Mucosa of stomach (tissue), 1 donor: Measurements from ENCODE around the gene SLC6A17.

ENCODE experiments used
- H3K27me3 ChIP-seq: one replicate; pipeline ENCODE4 v1.7.0; 2013; ENCODE audit warnings: mild to moderate bottlenecking, low read length; ENCODE audit not compliant: control insufficient read depth, insufficient read depth
- H3K36me3 ChIP-seq: one replicate; pipeline ENCODE4 v1.7.0; 2013; ENCODE audit warnings: low read length; ENCODE audit not compliant: control insufficient read depth, insufficient read depth
- H3K4me1 ChIP-seq: one replicate; pipeline ENCODE4 v1.7.0; 2013; ENCODE audit warnings: mild to moderate bottlenecking, low read length; ENCODE audit not compliant: control insufficient read depth, insufficient read depth
- H3K4me3 ChIP-seq: one replicate; pipeline ENCODE4 v1.7.0; 2013; ENCODE audit warnings: low read length
- H3K9ac ChIP-seq: one replicate; pipeline ENCODE4 v1.7.0; 2013; ENCODE audit warnings: mild to moderate bottlenecking, low read length, moderate library complexity
- H3K9me3 ChIP-seq: one replicate; pipeline ENCODE4 v1.7.0; 2013; ENCODE audit warnings: mild to moderate bottlenecking, low read length, moderate library complexity; ENCODE audit not compliant: control insufficient read depth
- donor health status: Pancreatic carcinoma.

Gene SLC6A17

DNA sequence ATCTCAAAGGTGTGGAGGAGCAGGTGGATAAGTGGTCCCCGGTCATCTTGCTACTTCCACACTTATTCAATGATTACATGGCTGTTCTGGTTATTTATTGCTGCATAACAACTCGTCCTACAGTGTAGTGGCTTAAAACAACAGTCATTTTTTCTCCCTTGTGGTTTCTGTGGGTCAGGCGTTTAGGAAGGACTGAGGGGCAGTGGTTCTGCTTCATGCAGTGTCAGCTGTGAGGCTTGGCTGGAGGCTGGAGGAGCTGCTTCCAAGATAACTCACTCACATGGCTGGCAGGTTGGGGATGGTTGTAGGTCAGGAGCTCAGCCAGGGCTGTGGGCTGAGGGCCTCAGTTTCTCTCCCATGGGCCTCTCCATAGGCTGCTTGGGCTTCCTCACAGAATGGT lies 5.9 kb upstream of the SLC6A17 start:
- no peak overlapping the region for H3K9ac ChIP-seq

DNA sequence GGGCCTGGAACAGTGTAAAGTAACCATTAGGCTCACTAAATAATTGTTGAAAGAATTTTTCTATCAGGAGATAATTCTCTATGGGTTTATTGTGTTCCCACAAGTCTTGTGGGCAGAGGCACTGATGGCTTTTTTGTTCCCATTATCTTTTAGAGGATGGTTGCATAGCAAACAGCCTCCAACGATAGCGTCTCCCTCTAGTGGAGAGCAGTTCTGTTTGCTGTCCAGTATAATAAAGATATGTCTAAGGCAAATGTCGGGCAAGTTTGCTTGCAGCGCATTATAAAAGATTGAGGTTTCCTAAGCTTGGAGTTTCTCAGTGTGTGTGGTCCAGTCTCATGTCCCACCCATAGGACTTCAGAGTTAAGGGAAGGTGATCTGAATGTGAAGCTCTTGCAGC lies 1.3 kb upstream of the SLC6A17 start:
- Histone ChIP-seq H3K9me3 (no peaks in the 10 kb centered on the region), H3K9ac (no peak overlapping the region), H3K4me1 (no peaks in the 10 kb centered on the region), H3K4me3 (no peak overlapping the region), H3K27me3 (peaks cover 44% of the 10 kb centered on the region), H3K36me3 (no peaks in the 10 kb centered on the region)

More for the DNA sequence above, 5.9 kb upstream of the SLC6A17 start:
- no peaks in the 10 kb centered on the region for H3K36me3 ChIP-seq
- H3K9me3 ChIP-seq, result no peaks in the 10 kb centered on the region
- H3K4me3 ChIP-seq, result no peak overlapping the region
- peaks cover 10% of the 10 kb centered on the region for H3K27me3 ChIP-seq
- H3K4me1 ChIP-seq, result no peaks in the 10 kb centered on the region

DNA sequence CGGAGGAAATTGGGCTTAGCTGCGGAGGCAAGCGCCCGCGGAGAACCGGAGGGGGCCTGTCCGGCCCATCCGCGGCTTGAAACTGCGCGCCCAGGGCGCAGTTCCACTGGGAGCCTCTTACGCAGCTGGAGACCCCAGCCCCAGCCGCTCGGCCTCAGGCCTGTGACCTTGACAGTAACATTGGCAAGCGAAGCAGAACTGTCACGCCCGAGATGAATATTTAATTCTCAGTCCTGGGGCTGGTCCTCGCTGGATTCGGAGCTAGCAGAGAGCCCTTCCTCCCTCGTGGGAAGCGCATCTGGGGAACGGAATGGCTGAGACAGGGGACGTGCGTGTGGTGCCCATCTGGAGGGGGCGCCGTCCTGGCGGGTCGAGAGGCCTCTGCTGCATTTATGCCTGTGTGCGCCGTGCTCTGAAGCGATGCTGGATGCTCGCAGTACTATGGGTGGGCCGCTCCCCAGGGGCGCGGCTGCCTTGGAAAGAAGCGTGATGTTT lies 928 bp downstream of the SLC6A17 start:
- peaks cover 52% of the 10 kb centered on the region for H3K27me3 ChIP-seq
- H3K9me3 ChIP-seq, result no peaks in the 10 kb centered on the region
- H3K9ac ChIP-seq, result no peak overlapping the region
- H3K36me3 ChIP-seq, result no peaks in the 10 kb centered on the region
- no peak overlapping the region for H3K4me3 ChIP-seq
- H3K4me1 ChIP-seq, result no peaks in the 10 kb centered on the region

DNA sequence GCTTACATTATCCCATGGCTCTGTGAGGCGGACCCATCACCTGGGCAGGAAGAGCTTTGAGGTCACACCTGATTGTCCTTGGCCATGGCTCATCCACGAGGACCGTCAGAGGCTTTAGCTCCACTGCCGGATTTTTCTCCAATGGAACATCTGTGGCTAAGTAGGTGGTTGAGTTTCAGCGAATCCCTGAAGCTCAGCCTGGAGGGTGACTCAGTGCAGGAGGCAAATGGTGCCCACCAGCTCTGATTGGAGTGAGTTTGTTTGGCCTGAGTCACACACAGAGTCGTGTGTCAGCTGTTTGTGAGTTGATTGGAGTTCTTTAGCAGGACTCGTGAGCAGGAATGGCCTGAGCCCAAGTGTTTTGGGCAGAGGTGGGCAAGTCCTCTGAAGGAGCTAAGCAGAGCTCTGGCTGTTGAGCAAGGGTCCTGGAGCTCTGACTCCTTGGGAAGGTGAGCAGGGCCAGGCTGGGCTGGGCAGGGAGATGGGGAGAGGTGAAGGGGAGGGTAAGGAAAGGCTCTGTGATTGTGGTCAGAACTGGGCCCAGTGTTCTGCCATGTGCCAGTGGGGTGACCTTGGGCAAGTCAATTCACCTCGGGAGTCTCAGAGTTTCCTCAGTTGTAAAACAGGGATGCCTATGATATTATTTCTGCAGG lies 2.0 kb downstream of the SLC6A17 start:
- Histone ChIP-seq H3K9me3 (no peaks in the 10 kb centered on the region), H3K9ac (no peak overlapping the region), H3K36me3 (no peaks in the 10 kb centered on the region), H3K4me3 (no peak overlapping the region), H3K27me3 (peaks cover 52% of the 10 kb centered on the region), H3K4me1 (no peaks in the 10 kb centered on the region)

DNA sequence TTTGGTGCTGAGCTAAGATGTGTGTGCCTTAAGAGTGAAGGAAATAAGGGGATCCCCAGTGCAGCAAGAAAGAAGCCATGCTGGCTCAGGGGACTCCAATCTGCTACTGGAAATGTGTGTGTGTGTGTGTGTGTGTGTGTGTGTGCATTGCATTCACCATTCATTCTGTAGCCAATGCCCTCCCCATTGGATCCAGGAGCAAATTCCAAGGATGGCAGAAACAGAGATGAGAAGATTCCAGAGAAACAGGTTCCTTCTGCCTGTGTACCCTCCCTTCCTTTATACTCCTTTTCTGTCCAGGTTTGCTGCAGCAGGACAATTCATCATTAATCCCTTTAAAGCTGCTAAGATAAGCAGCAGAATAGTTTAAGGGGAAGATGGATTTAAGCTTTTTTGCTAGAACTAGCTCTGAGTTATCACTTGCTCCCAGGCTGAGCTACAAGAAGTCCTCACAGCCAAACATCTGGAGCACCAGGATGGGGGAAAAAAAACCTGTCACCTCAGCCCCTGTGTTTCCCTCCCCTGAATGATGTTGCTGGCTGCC lies 3.2 kb downstream of the SLC6A17 start:
- no peak overlapping the region for H3K4me3 ChIP-seq
- H3K36me3 ChIP-seq, result no peaks in the 10 kb centered on the region
- no peak overlapping the region for H3K9ac ChIP-seq
- H3K9me3 ChIP-seq, result no peaks in the 10 kb centered on the region
- H3K27me3 ChIP-seq, result peaks cover 52% of the 10 kb centered on the region
- no peaks in the 10 kb centered on the region for H3K4me1 ChIP-seq

DNA sequence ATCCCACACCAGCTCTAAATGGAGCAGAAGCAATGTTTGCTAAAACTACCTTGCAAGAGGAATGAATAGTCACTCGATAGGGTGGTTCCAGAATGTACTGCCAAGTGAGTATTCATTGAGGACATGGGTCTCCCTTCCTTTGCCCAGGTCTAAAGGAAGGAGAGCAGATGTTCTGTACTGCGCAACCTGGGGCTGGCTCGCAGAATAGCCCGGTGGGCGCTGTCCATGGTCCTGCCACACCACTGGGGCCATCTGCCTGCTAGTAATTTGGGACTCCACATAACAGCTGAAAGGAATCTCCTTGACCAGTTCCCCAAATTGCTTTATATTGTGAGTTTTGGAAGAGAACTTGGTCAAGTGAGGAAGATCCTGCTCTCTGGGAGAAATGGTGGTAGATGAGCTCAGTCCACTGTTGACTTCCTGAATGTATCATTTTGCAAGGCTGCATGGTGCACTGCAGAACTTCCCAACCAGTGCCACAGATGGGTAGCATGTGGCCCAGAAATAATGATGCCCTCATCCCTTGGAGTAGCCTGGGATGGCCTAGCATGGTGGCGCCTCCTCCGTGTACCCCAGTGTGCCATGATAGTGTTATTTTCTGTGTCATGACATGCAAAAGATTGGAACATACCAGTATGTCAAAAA lies 5.7 kb downstream of the SLC6A17 start:
- Histone ChIP-seq H3K36me3 (no peaks in the 10 kb centered on the region), H3K4me1 (no peaks in the 10 kb centered on the region), H3K9ac (no peak overlapping the region), H3K9me3 (no peaks in the 10 kb centered on the region), H3K27me3 (peaks cover 33% of the 10 kb centered on the region), H3K4me3 (no peak overlapping the region)

DNA sequence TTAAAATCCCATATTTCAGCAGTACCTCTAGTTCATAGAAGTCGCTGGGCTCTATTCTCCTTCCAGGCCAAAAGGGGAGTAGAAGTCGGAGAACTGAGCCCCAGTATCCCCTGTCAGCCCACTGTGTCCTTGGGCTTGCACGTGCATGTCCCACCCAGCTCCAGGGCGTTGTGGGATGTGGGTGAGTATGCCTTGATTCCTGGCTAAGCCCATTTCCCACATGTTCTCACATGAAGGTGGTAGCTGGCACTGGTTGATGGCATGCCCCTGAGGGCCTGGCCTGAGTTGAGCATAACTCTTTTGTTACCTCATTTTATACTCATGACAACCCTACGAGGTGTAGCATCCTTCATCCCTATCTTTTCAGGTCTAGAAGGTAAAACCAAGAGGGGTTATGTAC lies 8.0 kb downstream of the SLC6A17 start:
- H3K36me3 ChIP-seq, result no peaks in the 10 kb centered on the region
- no peak overlapping the region for H3K9ac ChIP-seq
- no peaks in the 10 kb centered on the region for H3K4me1 ChIP-seq
- no peak overlapping the region for H3K4me3 ChIP-seq
- H3K27me3 ChIP-seq, result peaks cover 12% of the 10 kb centered on the region
- H3K9me3 ChIP-seq, result no peaks in the 10 kb centered on the region

DNA sequence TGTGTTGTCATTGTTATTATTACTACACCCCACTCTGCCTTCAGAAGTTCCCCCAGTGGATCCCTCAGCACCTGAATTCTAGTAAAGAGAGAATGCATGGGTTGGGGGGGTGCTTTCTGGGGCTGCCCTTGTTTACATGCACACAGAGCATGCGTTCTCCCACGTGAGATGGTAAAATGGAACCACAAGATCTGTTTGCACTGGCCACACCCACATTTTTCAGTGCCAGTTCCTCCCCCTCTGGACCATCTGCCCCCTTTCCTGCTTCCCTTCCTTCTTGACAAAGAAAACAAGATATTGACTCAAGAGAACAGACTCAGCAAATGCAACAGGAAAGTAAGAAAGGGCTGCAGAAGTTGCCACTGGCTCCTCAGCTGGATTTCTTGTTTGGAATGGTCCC lies 8.9 kb downstream of the SLC6A17 start:
- Histone ChIP-seq H3K36me3 (no peaks in the 10 kb centered on the region), H3K27me3 (peaks cover 8% of the 10 kb centered on the region), H3K4me3 (no peak overlapping the region), H3K4me1 (no peaks in the 10 kb centered on the region), H3K9me3 (no peaks in the 10 kb centered on the region), H3K9ac (no peak overlapping the region)

DNA sequence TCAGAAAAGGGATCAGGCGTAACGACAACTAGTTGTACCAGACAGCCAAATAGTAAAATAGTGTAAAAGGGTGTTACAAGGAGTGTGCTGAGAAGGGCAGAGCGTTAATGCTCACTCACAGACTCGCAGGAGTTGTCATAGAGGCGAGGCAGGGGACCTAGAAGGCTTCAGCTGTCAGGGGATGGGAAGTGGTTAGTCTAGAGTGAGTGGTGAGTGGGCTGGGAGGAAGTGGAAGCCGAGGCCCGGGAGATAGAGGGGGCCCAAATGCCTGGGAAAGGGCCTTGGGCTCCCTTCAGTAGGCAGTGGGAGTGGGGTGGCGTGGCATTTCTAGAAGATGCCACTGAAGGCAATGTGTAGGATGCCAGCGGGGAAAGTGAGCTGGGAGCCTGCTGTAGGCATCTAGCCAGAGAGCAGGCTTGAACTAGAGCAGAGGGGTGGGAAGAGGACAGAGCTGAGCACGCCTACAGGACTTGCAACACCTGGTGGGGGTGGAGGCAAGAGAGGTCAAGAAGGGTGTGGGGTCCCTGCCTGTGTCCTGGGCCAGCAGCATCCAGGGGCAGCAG lies 10.3 kb downstream of the SLC6A17 start:
- Histone ChIP-seq H3K9me3 (no peaks in the 10 kb centered on the region), H3K4me3 (no peak overlapping the region), H3K36me3 (no peaks in the 10 kb centered on the region), H3K4me1 (no peaks in the 10 kb centered on the region), H3K9ac (no peak overlapping the region), H3K27me3 (no peaks in the 10 kb centered on the region)

DNA sequence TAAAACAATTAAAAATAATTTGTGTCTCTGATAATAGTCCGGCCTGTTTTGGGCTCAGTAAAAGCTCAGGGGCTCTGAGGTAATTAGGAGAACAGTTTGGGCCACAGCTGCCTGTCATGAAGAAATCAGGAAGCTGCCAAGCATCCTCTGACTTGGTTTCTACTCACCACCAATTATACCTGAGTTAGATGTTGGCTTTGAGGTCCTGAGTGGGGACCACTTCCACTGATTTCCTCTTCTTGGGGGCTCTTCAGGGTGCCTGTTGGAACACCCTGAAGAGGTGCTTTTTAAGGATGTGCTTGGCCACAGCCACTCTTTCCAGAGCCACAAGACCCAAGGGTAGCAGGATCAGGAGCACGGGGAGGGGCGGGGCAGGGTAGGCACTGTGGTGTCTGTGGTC lies 10.9 kb downstream of the SLC6A17 start:
- no peak overlapping the region for H3K4me3 ChIP-seq
- no peaks in the 10 kb centered on the region for H3K9me3 ChIP-seq
- no peak overlapping the region for H3K9ac ChIP-seq
- H3K36me3 ChIP-seq, result no peaks in the 10 kb centered on the region
- no peaks in the 10 kb centered on the region for H3K4me1 ChIP-seq
- peaks cover 2% of the 10 kb centered on the region for H3K27me3 ChIP-seq

DNA sequence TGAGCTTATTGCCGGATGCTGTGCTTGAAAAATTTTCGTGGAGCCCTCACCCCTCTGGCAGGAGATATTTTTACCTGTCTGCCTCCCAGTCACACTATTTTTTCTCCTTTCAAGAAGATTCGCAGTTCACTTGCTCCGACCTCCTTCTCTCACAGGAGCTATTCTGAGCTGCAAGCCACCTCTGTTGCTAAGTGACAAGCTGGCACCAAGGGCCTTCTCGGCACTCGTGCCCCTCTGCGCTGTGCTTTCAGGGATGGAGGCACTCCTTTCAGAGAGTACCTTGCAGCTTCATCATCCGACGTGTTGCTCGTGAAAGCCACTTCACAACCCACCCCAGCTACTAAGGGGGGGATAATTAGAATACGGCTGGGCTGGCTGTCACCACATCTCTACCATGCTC lies 11.6 kb downstream of the SLC6A17 start:
- Histone ChIP-seq H3K9ac (no peak overlapping the region), H3K9me3 (no peaks in the 10 kb centered on the region), H3K4me3 (no peak overlapping the region), H3K4me1 (no peaks in the 10 kb centered on the region), H3K36me3 (no peaks in the 10 kb centered on the region), H3K27me3 (peaks cover 2% of the 10 kb centered on the region)

DNA sequence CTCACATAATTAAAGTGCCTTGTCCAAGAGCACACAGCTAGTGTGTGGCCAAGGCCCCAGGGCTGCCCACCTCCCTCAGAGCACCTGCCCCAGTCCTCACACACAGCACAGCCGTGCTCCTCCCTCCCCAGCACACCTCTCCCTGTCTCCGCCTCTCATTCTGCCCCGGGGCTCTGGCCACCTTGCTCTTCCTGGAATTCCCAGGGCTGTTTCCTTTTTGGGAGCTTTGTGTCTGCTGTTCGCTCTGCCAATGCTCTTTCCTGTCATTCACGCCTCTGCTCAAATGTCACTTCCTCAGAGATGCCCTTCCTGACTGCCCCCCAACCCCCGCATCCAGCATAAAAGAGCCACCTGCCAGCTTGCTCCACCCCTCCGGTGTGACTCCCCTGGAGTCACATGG lies 13.3 kb downstream of the SLC6A17 start:
- no peaks in the 10 kb centered on the region for H3K4me1 ChIP-seq
- H3K27me3 ChIP-seq, result peaks cover 2% of the 10 kb centered on the region
- no peaks in the 10 kb centered on the region for H3K9me3 ChIP-seq
- no peak overlapping the region for H3K4me3 ChIP-seq
- no peak overlapping the region for H3K9ac ChIP-seq
- no peaks in the 10 kb centered on the region for H3K36me3 ChIP-seq
